Measurements from ENCODE around the gene PRSS21.

Gene PRSS21

GRCh38 chr16:2846511-2847310, 29.7 kb downstream of the PRSS21 start:
- DNase-seq: no peak

DNA sequence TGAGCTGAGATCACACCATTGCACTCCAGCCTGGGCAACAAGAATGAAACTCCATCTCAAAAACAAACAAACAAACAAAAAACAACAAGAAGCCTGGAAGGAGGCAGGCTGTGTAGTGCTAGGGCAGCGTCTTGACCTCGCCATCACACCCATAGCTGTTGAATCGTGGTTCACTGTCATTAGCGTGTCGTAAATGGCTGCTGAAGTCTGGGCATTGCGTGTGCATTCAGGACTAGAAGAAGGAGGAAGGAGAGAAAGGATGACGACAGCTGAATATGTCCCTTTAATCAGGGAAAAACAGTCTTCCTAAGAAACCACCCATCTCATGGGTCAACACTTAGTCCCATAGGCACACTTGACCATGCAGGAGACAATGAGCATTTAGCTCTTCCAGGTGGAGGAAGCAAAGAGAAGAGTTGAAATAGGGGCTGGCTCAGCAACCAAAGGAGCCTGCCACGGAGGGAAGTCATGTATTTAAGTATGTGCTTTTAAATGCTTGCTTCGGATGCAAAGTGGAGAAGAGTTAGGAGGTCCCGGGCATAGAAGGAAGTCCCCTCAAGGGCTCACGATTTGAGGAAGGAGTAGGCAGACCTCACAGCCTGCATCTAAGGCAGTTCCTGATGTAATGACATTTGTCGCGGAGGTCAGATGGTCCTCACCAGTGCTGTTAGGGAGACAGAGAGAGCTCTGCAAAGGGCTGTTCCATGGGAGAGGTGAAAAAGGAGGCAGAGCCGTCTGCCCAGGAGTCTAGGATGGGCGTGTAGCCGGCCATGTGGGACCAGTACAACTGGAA, 32.1 kb downstream of the PRSS21 start:
- DNase-seq: no peak

- no peak for DNase-seq
Measured at GRCh38 chr16:2852003-2852730, 35.1 kb downstream of the PRSS21 start.

GRCh38 chr16:2852731-2853507, 35.9 kb downstream of the PRSS21 start:
- DNase-seq: no peak

GRCh38 chr16:2853531-2854073, 36.6 kb downstream of the PRSS21 start:
- DNase-seq: no peak

DNA sequence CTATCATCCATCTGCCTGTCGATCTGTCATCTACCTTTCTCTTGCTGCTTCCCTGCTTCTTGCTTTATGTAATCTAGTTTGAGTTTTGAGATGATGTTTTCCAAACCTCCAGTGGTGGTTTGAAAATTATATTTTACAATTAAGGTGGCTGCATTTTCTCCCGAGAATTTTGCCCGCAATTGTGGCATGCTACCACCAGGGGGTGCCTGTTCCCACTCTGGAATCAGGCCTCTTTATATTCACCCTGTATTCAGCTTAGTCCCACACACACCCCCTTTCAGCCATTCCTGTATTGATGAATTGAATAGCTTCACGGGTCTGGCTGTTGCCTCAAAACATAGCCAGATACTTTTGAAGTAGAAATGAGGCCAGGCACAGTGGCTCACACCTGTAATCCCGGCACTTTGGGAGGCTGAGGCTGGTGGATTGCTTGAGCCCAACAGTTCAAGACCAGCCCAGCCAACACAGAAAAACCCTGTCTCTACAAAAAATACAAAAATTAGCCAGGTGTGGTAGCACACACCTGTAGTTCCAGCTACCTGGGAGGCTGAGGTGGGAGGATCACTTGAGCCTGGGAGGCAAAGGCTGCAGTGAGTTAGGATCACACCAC, 37.8 kb downstream of the PRSS21 start:
- no peak for DNase-seq

DNA sequence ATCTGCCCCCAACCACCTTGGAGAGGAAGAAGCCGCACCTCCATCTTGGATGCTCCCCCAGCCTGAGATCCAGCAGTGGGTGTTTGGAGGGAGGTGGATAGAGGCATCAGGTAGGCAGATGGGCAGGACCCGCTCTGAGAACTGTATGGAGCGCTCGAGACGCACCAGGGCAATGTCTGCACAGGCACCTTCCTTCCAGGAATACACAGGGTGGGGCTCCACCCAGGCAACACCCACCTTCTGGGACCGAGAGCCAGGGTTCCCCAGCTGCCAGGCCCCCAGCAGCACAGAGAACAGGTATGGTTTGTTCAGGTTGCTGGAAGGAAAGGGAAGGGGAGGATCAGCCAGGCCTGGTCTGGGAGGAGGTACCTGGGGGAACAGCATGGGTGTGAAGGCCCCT, 38.5 kb downstream of the PRSS21 start:
- no peak for DNase-seq

DNA sequence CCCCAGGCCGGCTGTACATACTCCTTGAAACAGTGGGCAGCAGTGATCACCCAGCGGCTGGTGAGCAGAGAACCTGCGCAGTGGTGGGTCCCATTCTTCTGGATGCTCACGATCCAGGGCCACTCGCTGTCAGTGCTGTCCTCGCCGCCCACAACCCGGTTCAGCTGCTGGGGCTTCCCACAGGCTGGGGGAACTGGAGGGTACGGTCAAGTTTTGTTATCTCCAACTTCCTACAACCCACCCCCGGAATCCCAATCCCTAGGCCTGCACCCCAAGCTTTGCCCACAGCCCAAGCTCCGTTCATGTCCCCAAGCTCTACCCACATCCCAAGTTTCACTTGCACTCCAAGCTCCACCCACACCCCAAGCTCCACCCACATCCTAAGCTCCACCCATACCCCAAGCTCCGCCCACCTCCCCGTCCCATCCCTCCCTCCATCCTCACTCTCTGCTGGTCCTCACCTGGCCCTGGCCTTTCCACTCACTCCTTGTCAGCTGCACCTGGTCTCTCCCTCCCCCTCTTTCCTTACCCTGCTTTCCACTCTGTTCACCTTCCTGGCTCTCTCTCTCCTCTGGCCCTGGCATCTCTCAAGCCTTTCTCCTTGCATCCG, 39.1 kb downstream of the PRSS21 start:
- no peak for DNase-seq

DNA sequence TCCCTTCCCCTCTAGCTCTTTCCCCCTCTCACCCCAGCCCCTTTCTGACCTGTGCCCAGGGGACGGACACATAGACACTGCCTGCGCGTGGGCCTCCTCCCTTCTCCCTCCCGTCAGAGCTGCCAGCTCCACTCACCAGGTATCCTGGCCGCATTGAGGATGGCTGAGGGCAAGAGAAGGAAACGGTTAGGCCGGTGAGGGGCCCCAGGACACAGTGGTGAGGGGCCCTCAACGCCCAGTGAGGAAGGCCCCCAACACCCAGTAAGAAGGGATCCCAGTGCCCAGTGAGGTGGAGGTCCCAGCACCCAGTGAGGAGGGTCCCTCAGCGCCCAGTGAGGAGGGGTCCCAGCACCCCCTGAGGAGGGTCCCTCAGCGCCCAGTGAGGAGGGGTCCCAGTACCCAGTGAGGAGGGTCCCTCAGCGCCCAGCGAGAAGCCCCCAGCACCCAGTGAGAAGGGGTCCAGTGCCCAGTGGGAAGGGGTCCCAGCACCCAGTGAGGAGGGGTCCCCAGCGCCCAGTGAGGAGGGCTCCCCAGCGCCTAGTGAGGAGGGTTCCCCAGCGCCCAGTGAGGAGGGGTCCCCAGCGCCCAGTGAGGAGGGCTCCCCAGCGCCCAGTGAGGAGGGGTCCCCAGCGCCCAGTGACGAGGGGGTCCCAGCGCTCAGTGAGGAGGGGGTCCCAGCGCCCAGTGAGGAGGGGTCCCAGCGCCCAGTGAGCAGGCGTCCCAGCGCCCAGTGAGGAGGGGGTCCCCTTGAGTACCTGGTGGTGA, 39.8 kb downstream of the PRSS21 start:
- no peak for DNase-seq

DNA sequence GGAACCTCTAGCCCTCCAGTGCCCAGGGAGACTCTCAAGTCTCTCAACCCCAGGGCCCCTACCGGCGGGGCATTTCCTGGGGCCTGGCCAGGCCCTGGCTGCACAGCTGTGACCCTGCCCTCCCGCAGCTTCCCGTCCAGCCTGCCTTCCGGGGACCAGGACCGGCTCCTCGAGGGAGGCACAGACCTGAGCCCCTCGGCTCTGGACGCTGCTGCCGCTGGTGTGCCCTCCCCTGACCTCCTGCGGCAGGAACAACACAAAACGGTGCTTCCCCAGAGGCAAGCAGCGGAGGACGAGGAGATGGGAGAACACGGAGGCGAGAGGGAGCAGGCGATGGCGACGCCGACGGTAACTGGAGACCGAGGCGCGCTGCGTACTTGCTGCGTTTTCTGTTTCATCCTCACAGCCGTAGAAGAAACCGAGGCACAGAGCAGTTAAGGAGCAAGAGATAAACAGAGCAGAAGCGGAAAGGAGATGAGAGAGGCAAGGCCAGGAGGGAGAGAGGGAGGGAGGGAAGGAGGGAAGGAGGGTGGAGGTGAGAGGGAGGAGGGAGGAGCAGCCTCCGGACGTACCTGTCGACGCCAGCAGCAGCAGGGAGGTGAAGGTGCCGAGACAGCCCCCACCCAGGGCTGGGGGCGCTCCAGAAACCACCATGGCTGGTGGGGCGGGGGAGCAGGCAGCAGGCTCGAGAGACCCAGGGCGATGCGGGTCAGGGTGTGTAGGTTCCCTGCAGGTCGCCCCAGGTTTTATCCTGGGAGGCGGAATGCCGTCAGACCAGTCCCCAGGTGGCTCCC, 40.6 kb downstream of the PRSS21 start, which contains the start of gene PRSS22:
Gene PRSS22, minus strand, starts transcription at position 720 of the 794 bp plus-strand sequence. Its CDS starts 66 bp downstream, at position 654.
- no peak for DNase-seq

GRCh38 chr16:2858245-2859025, 41.4 kb downstream of the PRSS21 start:
- no peak for DNase-seq

DNA sequence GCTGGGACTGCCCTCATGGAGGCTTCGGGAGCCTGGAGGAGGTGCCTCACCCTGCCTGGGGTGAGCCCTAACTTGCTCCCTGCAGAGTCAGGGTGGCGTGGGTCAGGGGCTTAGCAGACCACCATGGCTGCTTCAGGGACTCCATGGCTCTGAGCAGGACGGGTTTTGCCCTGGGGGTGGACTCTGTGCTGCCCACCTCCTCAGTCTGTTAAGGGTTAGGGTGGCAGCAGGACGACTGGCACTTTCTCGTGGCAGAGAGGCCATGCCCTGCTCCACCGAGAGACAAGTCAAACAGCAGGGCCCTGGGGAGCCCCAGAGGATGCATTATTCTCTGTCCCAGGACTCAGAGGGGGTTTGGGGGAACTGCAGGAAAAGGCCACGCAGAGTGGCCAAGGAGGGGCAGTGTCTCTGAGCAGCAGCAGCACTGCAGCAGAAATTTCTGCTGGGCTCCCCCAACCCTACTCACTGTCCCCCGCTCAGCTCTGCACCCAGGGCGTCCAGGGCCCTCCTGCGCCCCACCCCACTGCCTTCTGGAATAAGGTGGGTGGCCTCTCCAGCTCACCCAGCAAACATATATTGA, 42.7 kb downstream of the PRSS21 start:
- no peak for DNase-seq

GRCh38 chr16:2860826-2861567, 44.0 kb downstream of the PRSS21 start:
- DNase-seq: no peak

- DNase-seq: no peak
Measured at GRCh38 chr16:2865651-2866050, 48.6 kb downstream of the PRSS21 start.

GRCh38 chr16:2866431-2866830, 49.4 kb downstream of the PRSS21 start:
- DNase-seq: no peak

DNA sequence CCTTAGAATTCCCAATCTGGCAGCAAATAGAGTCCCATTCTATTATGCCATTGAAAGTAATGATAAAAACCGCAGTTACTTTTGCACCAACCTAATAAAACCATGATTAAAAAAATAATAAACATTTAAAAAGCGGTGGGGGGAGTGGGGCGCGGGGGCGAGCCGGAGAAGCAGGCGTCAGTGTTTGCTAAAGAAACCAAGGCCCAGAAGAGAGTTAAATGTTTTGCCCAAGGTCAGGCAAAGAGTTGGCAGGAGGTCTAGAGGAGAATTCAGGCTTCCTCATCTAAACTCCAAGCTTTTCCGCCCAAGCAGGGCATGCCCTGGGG, 50.6 kb downstream of the PRSS21 start:
- DNase-seq: no peak

DNA sequence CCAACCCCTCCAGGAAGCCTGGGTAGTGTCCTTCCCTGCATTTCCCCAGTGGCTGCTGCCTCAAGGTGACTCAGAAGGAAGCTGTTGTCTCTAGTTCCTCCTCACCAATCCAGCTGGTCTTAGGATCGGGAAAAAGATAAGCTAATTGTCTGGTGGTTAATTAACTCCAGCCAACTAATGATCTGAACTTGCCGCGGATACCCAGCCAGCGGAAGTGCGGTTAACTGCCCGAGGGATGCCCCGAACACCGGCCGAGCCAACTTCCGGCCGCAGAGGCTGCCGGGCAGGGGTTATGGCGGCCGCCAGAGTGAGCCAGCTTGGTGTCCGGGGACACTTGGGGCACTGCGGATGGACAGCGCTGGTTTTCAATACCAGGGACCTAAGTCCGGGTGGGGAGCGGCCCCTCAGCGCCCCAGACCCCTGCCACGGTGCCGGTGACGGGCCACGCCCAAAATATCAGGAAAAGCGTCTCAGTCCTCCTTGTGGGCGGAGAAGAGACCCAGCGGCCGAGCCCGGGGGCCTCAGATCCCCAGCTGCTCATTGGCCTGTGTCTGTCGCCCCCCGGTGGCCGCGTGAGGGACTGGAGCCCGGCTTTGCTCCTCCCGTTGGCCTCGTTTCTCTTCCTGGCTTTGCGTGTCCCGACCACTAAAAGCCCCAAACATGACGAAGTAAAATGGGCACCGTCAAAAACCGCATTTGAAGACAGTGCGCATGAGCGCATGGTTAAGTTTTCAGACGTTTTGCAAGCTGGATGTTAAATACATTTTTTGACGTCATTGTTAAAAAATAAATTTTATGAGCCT, 51.2 kb downstream of the PRSS21 start:
- peak; percentile 91 for DNase-seq

All from midbrain (tissue), 1 donor.